ENCODE data around the gene INPP5F.
"Not testable (repeated sequence)": the region's sequence is repeated elsewhere in the genome, so short reads cannot be mapped to it uniquely, and the experiment has no call there.

The INPP5F gene

GRCh38 chr10:119707331-119707730 is 18.5 kb upstream of the INPP5F start:
- DNase-seq, result not testable (repeated sequence)

GRCh38 chr10:119710935-119711334 is 14.9 kb upstream of the INPP5F start:
- not testable (repeated sequence) for DNase-seq

GRCh38 chr10:119713744-119714483 is 11.9 kb upstream of the INPP5F start:
- no peak for DNase-seq

GRCh38 chr10:119714484-119714816 is 11.4 kb upstream of the INPP5F start:
- no peak for DNase-seq

- DNase-seq, result no peak
Observed at GRCh38 chr10:119715628-119716505, 10.0 kb upstream of the INPP5F start.

GRCh38 chr10:119723161-119723560 is 2.7 kb upstream of the INPP5F start:
- no peak for DNase-seq

- DNase-seq, result no peak
Observed at GRCh38 chr10:119723624-119724023, 2.2 kb upstream of the INPP5F start.

GRCh38 chr10:119724593-119725516 is 995 bp upstream of the INPP5F start:
- peak; percentile 90 for DNase-seq

- no peak for DNase-seq
Observed at GRCh38 chr10:119725517-119725827, 378 bp upstream of the INPP5F start.

GRCh38 chr10:119726676-119727261 is 919 bp downstream of the INPP5F start:
- DNase-seq, result no peak

GRCh38 chr10:119728172-119728800 is 2.4 kb downstream of the INPP5F start:
- no peak for DNase-seq

GRCh38 chr10:119734396-119735332 is 8.8 kb downstream of the INPP5F start:
- DNase-seq, result no peak

- DNase-seq, result no peak
Observed at GRCh38 chr10:119735451-119735850, 9.6 kb downstream of the INPP5F start.

GRCh38 chr10:119736220-119736619 is 10.4 kb downstream of the INPP5F start:
- no peak for DNase-seq

- DNase-seq, result no peak
Observed at GRCh38 chr10:119737039-119737663, 11.3 kb downstream of the INPP5F start.

- DNase-seq, result no peak
Observed at GRCh38 chr10:119737823-119738222, 12.0 kb downstream of the INPP5F start.

GRCh38 chr10:119738962-119739361 is 13.1 kb downstream of the INPP5F start:
- DNase-seq, result no peak

GRCh38 chr10:119740096-119740495 is 14.2 kb downstream of the INPP5F start:
- no peak for DNase-seq

- DNase-seq, result no peak
Observed at GRCh38 chr10:119742947-119743648, 17.2 kb downstream of the INPP5F start.

- DNase-seq, result no peak
Observed at GRCh38 chr10:119747940-119748339, 22.1 kb downstream of the INPP5F start.
